ENCODE measurements around the gene PPP2R5A. TPM values are rescaled to one million over a fixed set of nuclear protein-coding genes. Genes with fewer than 3 reads are reported as not detected.

Gene PPP2R5A
- total and polyA plus RNA-seq, 8 donors = 61.1 to 127 (median 108) TPM

DNA sequence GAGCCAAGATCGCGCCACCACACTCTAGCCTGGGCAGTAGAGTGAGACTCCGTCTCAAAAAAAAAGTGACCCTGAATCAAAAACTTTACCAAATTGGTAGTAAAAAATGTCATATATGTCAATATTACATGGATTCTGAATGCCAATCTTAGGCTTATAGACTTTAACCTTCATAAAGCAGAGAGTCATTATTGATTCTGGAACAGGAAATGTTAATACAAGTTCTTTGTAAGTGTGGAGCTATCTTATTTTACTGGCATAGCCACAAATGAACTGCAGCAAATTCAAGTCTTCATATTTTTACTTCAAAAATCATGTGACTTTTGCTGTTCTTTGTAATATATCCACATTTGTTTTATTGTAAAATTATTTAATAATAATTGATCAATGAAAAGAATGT lies 41.3 kb downstream of the PPP2R5A start:
- H3K4me3 ChIP-seq = no peak overlapping the region
- TF ChIP-seq, protein P1, sequence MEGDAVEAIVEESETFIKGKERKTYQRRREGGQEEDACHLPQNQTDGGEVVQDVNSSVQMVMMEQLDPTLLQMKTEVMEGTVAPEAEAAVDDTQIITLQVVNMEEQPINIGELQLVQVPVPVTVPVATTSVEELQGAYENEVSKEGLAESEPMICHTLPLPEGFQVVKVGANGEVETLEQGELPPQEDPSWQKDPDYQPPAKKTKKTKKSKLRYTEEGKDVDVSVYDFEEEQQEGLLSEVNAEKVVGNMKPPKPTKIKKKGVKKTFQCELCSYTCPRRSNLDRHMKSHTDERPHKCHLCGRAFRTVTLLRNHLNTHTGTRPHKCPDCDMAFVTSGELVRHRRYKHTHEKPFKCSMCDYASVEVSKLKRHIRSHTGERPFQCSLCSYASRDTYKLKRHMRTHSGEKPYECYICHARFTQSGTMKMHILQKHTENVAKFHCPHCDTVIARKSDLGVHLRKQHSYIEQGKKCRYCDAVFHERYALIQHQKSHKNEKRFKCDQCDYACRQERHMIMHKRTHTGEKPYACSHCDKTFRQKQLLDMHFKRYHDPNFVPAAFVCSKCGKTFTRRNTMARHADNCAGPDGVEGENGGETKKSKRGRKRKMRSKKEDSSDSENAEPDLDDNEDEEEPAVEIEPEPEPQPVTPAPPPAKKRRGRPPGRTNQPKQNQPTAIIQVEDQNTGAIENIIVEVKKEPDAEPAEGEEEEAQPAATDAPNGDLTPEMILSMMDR (IDR thresholded peaks at IDR 0.05) = no peak
- H3K36me3 ChIP-seq = peaks cover 0 to 22% of the 10 kb centered on the region in 2 donors
- DNase-seq = no peak
- H3K9me3 ChIP-seq = no peaks in the 10 kb centered on the region
- no peaks in the 10 kb centered on the region for H3K4me1 ChIP-seq
- H3K27ac ChIP-seq = no peak overlapping the region
- H3K27me3 ChIP-seq = no peaks in the 10 kb centered on the region
- no peak for ATAC-seq
- intact Hi-C loops (cut with DNase I) = no loop called here

DNA sequence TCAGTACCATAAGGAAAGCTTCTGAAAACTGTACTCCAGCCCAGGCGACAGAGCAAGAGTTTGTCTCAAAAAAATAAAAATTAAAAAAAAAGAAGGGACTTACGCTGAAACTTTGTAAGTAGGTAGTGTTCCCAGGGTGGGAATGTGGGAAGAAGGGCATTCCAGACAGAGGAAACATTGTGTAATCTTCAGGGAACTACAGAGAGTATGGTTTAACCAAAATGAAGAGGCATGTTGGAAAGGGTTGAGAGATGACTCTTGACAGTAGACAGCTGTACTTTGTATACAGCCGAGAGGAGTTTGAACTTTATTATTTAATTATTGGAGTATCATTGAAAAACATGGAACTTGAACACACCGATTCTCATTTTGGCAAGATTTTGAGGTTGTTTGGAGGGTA lies 43.0 kb downstream of the PPP2R5A start:
- Histone ChIP-seq H3K27me3 (no peaks in the 10 kb centered on the region), H3K9me3 (no peaks in the 10 kb centered on the region), H3K36me3 (peaks cover 0 to 30% of the 10 kb centered on the region in 2 donors), H3K4me3 (no peak overlapping the region), H3K4me1 (no peaks in the 10 kb centered on the region), H3K27ac (no peak overlapping the region)
- TF ChIP-seq, protein P1 (IDR thresholded peaks at IDR 0.05) = no peak
- DNase-seq = no peak
- peak; percentile 42 for ATAC-seq
- intact Hi-C loops (cut with DNase I) = no loop called here

DNA sequence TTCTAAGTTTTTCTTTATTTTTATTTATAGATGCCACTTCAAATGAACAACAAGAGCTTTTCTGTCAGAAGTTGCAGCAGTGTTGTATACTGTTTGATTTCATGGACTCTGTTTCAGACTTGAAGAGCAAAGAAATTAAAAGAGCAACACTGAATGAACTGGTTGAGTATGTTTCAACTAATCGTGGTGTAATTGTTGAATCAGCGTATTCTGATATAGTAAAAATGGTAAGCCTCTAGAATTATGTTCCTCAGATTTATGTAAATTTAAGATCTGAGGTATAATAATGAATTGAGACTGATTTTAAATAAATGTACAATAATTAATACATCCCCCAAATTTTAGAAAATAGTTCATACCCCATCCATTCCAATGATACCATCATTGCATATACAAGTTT lies 43.9 kb downstream of the PPP2R5A start:
- no peaks in the 10 kb centered on the region for H3K27me3 ChIP-seq
- H3K9me3 ChIP-seq = no peaks in the 10 kb centered on the region
- H3K4me3 ChIP-seq = no peak overlapping the region
- DNase-seq = no peak
- TF ChIP-seq, protein P1 (IDR thresholded peaks at IDR 0.05) = no peak
- H3K4me1 ChIP-seq = no peaks in the 10 kb centered on the region
- intact Hi-C loops (cut with DNase I) = no loop called here
- H3K27ac ChIP-seq = no peak overlapping the region
- H3K36me3 ChIP-seq = peaks cover 0 to 38% of the 10 kb centered on the region in 2 donors
- no peak for ATAC-seq

DNA sequence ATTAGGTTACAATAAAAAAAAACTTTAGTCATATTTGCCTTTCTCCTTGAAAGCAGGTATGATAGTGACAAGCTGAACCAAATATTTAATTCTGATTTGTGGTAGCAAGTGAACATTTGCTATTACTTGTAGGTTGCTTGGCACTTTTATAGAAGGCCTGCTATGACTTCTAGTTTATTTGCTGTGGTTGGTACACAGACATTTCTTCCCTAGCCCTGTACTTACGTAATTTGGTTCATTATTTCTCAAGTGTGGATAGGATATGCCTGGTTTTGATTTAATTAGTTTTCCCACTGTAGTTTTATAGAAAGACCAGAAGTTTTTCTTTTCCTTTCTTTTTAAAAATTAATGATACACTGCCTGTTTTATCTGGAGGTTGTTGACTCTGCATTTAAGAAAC lies 55.9 kb downstream of the PPP2R5A start:
- Histone ChIP-seq H3K4me1 (no peaks in the 10 kb centered on the region), H3K36me3 (peaks cover 0 to 48% of the 10 kb centered on the region in 2 donors), H3K27ac (no peak overlapping the region), H3K27me3 (no peaks in the 10 kb centered on the region), H3K9me3 (no peaks in the 10 kb centered on the region), H3K4me3 (no peak overlapping the region)
- intact Hi-C loops (cut with DNase I) = no loop called here
- DNase-seq (no peak), ATAC-seq (no peak)
- TF ChIP-seq, protein P1 (IDR thresholded peaks at IDR 0.05) = no peak

DNA sequence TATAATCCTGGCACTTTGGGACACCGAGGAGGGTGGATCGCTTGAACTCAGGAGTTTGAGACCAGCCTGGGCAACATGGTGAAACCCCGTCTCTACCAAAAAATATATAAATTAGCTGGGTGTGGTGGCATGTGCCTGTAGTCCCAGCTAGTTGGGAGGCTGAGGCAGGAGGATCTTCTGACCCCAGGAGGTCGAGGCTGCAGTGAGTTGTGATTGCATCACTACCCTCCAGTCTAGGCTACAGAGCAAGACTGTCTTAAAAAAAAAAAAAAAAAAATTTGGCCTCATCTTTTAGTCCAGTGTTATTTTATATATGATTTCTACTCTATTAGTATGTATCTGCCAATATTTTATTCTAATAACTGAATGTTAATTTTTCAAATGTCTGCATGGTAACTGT lies 59.7 kb downstream of the PPP2R5A start:
- Histone ChIP-seq H3K4me1 (peaks cover 0 to 6% of the 10 kb centered on the region in 2 donors), H3K27ac (no peak overlapping the region), H3K4me3 (no peak overlapping the region), H3K27me3 (no peaks in the 10 kb centered on the region), H3K9me3 (no peaks in the 10 kb centered on the region), H3K36me3 (peaks cover 0 to 56% of the 10 kb centered on the region in 2 donors)
- no peak for DNase-seq
- TF ChIP-seq, protein P1 (IDR thresholded peaks at IDR 0.05) = no peak
- intact Hi-C loops (cut with DNase I) = no loop called here
- no peak for ATAC-seq
